Measurements from ENCODE around the gene TRIM28.

TRIM28 gene

DNA sequence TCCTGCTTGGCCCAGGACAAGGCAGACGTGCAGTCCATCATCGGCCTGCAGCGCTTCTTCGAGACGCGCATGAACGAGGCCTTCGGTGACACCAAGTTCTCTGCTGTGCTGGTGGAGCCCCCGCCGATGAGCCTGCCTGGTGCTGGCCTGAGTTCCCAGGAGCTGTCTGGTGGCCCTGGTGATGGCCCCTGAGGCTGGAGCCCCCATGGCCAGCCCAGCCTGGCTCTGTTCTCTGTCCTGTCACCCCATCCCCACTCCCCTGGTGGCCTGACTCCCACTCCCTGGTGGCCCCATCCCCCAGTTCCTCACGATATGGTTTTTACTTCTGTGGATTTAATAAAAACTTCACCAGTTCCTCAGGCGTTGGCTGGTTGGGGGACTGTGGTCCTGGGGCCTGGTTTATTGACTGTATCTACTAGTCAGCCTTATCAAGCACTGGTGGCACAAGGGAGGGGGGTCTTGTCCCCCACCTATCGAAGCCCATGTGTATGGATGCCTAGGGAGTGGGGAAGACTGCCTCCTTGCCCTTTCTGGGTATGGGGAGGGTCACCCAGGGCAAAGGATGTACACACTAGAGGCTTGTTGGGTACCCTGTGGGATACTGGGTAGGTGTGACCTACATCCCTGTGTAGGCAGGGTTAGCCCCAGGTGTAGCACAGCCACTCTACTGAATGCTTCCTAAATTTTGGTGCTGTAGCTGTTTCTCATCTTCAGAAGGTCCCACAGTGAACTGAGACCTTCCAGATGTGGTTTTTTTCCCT is 6.7 kb downstream of the TRIM28 start:
- DNase-seq: no peak

DNA sequence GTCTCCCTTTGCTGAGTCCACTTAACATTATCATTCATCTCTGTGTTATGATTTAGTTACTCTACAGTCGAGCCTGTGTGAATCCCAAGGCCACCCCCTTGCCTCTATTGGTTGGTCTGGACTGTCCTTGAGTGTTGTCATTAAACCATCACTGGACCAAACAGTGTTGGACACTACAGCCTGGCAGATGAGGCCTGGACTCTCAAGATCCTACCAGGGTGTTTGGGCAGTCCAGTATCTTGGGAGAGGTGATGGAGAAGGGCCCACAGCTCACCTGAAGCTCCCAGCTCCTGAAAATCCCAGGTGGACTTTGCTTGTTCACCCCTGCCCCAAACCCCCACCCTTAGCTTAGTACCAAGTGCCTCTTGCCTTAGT is 7.2 kb downstream of the TRIM28 start:
- no peak for DNase-seq

DNA sequence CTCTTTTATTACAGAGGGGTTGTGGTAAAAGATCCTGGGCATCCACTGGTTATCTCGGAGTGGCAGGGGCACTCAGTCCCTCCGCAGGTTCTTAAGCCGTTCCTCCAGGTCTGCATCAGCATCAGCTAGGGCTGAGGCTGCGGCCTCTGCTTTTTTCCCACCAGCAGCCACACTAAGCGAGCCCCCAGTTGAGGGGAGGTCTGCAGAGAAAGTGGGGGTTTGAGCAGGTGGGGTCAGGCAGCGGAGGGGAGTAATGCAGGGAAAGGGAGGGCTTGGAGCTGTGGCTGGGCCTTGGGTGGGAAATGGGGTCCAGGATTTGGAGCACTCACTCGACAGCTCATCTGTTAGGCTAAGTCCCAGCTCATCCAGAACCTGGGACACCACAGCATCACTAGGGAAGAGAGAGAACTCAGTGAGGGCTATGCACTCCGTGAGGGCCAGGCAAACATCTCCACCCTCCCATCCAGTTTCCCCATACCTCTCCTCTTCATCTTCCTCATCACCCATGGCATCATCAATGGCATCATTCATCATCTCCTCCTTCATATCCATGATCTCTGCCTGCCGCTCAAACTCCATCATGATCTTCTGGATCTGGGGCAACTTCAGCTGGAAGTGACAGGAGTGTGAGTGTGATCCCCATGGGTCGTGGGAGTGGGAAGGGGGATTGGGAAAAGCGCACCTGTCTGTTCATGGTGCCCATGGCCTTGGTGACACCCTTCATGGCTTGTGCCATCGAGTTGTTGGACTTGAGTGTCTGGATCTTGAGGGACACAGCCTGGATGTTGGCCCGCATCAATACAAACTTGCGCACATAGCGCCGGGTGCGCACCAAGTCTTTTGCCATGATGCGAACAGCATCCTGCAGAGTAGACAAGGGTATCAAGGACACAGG is 8.0 kb downstream of the TRIM28 start:
- DNase-seq: no peak

DNA sequence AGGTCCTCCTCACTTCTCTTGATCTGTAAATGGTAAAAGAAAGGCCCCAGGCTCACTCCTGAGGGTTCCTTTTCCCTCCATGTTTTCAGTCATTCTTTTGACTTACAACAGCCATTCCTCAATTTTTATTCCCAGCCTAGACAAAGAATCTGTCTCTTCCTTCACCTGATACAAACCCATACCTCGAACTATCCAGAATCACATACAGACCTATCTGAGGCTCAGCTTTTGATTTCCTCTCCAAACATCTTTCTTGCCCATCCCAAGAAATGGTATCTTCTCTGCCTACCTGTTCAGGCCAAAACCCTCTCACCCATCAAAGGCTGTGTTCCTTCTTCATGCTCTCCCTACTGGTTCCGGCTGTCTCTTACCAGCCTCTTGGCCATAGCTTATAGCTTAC is 8.8 kb downstream of the TRIM28 start:
- no peak for DNase-seq

DNA sequence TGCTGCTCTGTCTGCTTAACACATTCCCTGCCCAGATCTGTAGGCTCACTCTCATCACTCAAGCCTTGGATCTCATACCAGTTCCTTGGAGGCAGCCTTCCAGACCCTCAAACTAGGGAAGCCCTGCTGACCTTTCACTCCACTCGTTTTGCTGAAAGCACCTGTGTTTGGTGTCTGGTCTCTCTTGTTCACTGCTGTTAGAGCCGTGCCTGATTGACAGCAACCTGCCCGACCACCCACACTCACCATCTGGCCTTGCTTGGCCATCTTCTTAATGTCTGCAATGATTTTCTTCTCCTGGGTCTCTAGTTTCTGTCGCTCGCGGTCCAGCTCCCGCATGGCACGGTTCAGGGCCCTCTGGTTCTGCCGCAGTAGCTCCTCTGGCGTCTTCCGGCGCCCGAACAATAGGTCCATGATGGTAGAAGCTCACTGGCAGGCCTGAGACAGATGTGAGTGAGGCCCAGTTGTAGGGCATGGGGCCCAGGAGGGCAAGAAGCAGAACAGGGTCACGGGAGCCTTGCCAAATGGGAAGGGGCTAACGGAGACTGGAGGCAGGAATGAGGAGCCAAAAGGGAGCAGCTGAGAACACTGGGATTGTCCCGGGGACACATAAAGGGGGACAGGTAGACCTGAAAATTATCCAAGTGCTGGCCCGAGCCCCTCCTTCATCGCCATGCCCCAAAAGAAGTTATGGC is 10.1 kb downstream of the TRIM28 start:
- DNase-seq: no peak

DNA sequence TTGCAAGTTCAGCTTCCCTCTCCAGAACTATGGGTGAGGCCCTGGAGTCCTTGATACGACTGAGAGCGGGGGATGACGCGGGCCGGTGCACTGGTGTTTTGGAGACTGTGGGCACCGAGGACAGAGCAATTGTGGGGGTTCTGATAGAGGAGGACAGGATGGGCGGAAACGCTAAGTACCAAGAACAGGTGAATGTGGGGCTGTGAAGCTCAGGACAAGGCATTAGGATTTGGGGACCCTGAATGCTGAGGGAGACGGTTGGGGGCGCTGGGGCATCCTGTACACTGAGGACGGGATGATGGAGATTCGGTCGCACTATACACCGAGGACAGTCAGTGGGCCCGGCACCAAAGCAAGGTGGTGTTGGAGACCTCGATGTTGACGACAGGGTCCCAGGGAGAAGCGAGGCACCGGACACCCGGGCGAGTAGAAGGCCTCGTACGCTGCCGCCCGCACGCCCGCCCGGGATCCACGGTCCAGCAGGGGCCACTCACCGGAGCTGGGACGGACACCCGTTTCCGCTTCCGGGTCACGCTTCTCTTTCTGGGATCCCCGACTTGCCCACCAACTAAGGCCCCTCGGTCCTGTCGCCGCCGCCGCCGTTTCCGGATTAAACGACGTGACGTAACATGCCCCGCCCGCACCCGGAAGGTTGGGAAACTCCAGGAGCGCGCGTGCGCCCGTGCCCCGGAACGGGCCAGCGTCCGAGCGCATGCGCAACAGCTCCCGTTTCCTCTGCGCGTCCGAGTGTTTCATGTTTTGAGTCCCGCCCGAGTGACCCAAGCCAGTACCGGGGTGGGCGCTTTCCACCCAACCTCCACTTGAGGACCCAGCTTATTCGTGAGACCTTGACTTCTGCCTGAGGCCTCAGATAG is 10.9 kb downstream of the TRIM28 start, which contains the start of gene CHMP2A:
Gene CHMP2A, minus strand, starts transcription at position 612 of the 875 bp plus-strand sequence. CDS start 893 bp downstream, outside the sequence.
- DNase-seq: no peak

DNA sequence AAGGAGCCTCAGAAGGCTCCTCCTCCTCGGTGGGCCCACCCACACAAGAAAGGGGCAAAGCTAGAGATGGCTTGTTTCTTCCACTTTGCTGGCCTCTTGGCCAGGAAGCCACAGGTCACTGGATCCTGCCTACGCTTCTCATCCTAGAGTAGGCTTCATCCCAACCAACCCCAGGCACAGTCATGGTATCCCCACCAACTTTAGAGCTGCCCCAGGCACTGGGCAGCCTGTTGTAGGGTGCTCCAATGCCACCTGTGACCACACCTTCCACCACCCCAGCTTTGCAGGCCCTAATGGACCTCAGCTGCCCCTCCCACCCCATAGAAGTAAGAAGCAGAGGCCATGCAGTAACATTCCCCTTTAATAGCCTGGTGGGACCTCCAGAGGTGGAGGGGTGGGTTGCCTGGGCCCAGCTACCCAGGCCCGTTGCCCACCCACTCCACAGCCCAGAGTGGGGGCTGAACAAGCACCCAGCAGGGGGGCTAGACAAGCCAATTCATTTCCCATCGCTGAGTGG is 11.6 kb downstream of the TRIM28 start:
- DNase-seq: no peak

DNA sequence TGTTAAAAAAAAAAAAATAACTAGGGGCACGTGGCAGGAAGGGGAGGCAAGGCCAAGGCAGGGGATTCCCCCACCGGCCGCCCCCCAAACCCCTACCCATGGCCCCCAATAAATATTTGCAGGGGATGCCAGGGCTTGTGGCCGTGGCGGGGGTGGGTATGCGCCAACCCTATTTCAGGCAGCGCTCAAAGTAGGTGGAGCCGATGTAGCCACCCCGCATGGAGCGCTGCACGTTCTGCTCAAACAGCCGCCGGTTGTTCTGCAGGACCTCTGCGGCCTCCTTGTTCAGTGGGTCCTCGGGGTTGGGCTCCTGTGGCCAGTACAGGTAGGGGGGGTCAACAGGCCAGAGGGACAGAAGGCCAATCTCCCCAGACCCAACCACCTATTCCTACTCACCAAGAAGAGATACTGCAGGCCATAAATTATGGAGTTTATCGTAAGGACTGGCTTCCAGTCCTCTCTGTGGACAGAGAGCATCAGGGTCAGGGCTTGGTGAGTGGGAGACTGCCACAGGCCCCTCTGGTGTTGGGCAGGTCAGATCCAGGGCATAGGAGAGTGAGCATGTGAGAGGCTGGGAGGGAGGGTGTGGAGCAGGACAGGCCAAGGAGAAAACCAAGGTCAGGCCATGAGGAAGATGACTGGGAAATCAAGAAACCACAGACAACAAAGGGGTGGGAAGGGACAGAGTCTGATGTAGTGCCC is 12.2 kb downstream of the TRIM28 start:
- DNase-seq: no peak

DNA sequence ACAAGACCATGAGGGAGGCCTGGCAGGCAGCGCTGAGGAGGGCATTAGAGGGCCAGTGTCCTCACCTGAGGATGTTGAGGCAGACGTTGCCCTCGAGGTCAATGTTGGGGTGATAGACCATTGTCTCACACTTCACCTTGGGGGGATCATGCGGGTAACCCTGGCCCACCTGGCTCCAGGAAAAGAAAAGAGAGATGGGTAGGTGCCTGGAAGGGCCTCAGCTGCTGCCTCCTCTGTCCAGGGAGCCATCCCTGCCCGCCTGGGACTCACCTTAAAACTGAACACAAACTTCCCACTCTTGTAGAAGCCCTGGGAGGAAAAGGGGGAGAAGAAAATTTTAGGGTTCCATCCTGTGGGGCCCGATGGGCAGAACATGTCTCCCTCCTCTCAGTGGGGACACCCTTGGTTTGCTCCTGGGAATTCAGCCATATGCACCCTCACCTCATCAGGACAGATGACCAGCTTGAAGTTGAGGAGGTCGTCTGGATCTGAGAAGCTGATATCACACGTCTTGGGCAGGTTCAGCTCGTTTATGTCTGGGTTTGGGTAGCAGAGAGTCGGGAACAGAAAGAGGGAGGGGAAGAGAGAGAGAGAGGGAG is 12.9 kb downstream of the TRIM28 start:
- DNase-seq: no peak

DNA sequence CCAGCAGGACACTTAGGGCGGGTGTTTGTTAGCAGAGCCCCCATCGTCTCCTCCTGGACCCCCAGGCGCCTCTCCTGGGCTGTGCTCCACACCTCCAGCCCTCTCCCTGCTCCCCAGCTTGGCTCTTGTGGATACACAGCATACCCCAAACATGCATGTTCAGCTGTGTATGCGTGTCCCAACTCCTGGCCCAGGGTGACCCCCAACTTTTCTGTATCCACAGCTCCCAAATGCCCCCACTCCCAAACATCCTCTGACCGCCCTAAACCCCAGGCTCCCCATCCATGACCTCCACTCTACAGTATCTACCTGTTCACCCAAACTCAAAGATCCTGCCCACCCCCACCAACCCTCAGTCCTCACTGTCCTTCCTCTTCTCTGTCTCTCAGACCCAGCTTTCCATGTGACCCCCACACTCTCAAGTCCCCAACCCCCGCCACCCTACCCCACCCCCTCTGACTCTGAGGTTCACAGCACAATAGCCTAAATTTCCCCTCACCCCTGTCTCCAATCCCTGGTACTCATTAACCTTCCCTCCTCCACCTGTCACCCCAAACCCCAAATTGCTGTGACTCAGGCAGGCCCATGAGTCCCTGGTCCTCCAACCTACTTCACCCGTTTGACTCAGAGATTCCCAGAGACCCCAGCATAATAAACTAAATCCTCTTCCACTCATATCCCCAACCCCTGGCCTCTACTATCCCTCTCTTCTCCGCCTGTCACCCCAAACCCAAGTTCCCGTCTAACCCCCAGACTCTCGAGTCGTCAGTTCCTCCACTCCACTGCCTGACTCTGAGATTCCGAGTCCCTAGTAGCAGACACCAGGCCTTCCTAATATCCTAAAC is 13.6 kb downstream of the TRIM28 start:
- DNase-seq: no peak

DNA sequence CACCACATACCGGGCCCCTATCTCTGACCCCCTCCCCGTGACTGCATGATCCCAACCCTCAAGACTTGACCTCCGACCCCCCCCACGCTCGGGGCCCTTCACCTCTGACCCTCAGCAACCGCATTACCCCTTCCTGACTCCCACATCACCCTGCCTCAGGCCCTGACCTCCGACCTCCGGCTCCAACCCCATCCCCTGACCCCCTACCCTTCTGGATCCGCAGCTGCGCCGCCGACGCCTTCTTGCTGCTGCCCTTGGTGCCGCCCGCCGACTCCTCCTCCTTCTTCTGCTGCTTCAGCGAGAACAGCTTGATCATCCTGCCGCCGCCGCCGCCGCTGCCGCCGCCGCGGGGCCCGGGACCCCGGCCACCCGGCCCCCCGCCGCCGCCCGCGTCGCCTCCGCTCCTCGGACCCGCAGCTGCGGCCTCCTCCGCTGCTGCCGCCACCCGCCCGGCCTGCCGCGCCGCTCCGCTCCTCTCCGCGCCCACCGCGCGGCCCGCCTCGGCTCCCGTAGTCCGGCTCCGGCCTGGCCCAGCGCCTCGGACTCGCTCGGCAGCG is 14.3 kb downstream of the TRIM28 start, which contains the start of gene UBE2M:
Gene UBE2M, minus strand, starts transcription at position 546 of the 557 bp plus-strand sequence. Its CDS starts 230 bp downstream, at position 316.
- DNase-seq: no peak

DNA sequence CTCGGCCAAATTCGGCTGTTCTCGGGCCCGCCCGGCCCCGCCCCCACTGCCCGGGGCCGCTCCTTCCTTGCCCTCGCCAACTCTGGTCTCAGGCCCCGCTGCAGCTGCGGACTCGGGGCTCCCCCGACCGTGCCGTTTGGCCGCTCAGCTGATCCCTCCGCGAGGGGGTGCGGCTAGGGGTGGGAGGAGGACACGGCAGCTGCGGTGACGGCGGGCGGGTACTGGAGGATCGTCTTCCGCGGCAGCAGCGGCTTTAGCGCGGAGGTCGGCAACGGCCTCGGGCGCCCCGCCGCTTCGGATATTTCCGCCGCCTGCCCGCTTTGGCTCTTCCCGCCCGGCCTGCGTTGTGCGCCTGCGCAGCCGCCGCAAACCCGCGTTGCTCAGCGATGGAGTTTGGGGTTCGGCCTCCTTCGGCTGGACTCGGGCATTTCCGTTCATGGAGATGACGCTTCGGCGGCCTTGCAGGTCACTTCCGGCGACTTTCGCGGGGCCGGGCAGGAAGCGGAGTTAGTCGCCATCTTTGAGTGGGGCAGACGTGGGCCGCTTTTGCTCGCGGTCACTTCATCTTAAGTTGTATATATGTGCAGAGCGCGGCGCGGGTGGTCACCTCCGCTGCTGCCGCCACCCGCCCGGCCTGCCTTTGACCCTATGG is 14.9 kb downstream of the TRIM28 start:
- DNase-seq: no peak

DNA sequence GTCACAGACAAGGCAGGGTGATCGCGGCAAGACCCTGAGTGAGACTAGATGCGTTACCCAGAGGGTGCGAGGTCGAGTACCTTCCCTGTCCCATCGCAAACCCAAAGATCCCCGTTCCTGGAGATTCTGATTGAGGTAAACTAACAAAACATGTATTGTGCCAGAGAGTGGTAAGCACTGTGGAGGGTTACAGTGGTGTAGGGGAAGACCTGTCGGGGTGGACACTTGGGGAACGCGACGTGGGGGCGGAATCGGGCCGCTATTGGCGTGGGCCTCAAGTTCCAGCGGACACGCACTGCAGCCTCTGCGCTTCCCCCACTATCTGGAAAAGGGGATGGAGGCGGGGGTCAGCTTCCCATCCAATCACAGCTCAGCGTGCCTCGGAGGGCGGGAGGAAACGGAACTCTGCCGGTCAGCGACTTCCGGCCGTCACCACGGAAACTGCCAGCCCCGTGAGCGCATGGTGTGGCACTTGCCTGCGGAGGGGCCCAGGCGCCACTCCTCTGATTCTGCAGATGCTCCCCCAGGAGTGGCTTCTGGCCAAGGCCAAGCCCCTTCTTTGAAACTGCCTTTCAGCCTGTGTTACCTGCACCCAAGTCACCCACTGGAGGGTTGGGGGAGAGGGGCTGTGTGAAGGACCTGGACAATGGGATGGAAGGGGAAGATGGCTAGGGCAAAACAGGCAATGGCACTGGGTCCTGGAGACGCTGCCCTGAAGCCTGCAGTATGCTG is 15.6 kb downstream of the TRIM28 start:
- no peak for DNase-seq

DNA sequence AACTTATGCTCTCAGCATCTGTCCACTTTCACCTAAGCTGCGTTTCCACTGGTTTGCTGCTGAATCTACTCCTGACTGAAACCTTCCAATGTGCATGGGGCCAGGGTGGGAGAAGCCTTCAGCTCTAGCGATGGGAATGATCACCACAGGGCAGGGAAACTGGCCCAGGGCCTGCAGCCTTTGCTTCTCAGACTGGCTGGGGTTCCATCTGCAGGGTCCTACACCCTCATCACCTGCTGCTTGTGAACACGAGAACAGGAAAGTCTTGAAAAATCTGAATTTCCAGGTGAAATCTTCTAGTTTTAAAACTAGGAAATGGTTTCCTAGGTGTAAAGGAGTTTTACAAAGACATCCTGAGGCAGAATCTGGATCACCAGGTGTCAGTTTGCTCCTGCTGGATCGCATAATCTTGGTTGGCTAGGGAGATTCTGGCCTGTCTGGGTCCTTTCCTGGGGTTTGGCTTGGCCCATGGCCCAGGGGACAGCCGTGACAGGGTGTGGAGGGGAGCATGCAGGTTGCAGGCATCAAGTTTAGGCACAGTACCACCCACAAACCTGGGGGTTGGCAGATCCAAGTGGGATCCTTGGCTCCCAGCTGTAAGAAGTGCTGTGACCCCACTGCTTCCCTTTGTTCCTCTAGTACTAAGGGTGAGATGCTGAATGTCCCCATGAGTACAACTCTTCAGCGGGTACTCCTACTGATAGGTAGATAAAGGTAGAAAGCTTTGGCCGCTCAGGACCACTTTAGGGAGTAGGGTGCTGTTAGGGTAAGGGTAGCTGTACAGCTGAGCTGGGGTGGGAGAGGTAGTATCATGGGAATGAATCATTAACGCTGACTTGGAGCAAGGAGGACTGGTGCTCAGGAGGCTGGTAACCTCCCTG is 16.4 kb downstream of the TRIM28 start:
- DNase-seq: no peak

DNA sequence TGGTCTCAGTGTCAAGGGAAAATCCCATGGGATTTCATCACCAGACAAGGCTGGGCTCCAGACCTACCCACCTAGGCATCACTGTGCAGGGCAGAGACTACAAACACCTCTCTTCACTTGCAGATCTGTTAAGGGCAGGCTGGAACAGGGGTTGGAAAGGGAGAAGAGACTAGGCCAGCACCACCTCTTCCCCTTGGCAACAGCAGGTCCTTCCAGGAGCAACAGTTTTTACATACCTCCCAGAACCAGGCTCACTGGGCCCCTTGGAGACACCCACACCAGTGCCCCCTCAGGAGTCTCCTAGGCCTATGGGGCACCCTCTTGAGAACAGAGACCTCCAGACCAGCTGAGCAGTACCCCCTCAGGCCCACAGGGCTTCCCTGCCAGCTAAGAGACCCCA is 17.1 kb downstream of the TRIM28 start:
- no peak for DNase-seq

DNA sequence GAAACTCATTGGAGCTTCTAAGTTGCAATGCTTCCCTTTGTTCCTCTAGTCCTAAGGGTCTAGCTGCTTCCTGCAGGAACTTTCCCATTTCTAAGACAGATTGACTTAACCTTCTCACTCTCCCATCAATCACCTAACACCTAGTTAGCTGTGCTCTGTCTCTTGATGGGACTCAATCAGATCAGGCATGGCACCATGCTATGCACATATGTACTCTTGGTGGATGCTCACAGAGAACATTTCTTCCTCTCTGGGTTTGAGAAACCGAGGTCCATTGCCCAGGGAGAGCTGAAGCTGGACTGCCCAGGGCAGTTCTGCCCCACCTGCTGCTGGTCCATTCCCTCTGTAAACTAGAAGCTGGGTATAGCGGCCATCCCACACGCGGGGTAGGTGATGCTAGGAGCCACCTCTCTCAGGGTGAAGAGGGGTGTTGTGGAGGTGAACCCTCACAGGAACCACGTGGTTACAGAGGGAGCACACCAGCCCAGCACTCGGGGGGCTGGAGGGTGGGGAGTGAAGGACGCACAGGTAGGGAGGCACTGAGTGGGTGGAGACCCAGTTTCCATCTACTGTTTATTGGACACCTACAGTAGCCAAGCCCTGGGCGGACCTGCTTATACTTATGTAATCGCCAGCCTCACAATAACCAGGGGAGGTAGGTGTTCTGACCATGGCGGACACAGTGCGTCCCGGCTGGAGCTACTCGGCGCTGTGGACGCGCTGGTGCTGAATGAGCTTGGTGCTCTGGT is 17.7 kb downstream of the TRIM28 start:
- no peak for DNase-seq

Measured in NCI-H2171 treated with DMSO at 0.1 percent for 48 hours (cell line).